ENCODE measurements around the gene CDK9.
"Not testable (repeated sequence)": the region's sequence is repeated elsewhere in the genome, so short reads cannot be mapped to it uniquely, and the experiment has no call there.

CDK9 gene

GRCh38 chr9:127826253-127826913 is 40.5 kb downstream of the CDK9 start:
- Histone ChIP-seq H3K4me1 (ENCODE audit: control insufficient read depth, insufficient read depth, low read length) (peaks cover 6% of the 10 kb centered on the region), H3K27me3 (ENCODE audit: control insufficient read depth, insufficient read depth, low read length, poor library complexity, severe bottlenecking) (peaks cover 16% of the 10 kb centered on the region), H3K36me3 (ENCODE audit: control insufficient read depth, insufficient read depth, low read length) (no peaks in the 10 kb centered on the region), H3K4me3 (ENCODE audit: insufficient read depth, low read depth, low read length) (no peak overlapping the region), H3K27ac (ENCODE audit: insufficient read depth, low read depth, low read length, poor library complexity, severe bottlenecking) (no peak overlapping the region), H3K9me3 (ENCODE audit: control insufficient read depth, low read length) (no peaks in the 10 kb centered on the region)
- 88 to 91% methylated on average over 7 of the region's 7 CpGs for WGBS, 2 experiments

GRCh38 chr9:127828262-127829031 is 42.6 kb downstream of the CDK9 start:
- Histone ChIP-seq H3K4me1 (ENCODE audit: control insufficient read depth, insufficient read depth, low read length) (peaks cover 6% of the 10 kb centered on the region), H3K4me3 (ENCODE audit: insufficient read depth, low read depth, low read length) (peak overlapping the region; percentile 11), H3K36me3 (ENCODE audit: control insufficient read depth, insufficient read depth, low read length) (no peaks in the 10 kb centered on the region), H3K27ac (ENCODE audit: insufficient read depth, low read depth, low read length, poor library complexity, severe bottlenecking) (no peak overlapping the region), H3K27me3 (ENCODE audit: control insufficient read depth, insufficient read depth, low read length, poor library complexity, severe bottlenecking) (peaks cover 16% of the 10 kb centered on the region), H3K9me3 (ENCODE audit: control insufficient read depth, low read length) (no peaks in the 10 kb centered on the region)
- WGBS, 2 experiments: 3 to 4% methylated on average over 34 of the region's 34 CpGs

- 89 to 93% methylated on average over 5 of the region's 6 CpGs for WGBS, 2 experiments
- Histone ChIP-seq H3K27ac (ENCODE audit: insufficient read depth, low read depth, low read length, poor library complexity, severe bottlenecking) (no peak overlapping the region), H3K9me3 (ENCODE audit: control insufficient read depth, low read length) (no peaks in the 10 kb centered on the region), H3K4me3 (ENCODE audit: insufficient read depth, low read depth, low read length) (no peak overlapping the region), H3K27me3 (ENCODE audit: control insufficient read depth, insufficient read depth, low read length, poor library complexity, severe bottlenecking) (peaks cover 16% of the 10 kb centered on the region), H3K36me3 (ENCODE audit: control insufficient read depth, insufficient read depth, low read length) (no peaks in the 10 kb centered on the region), H3K4me1 (ENCODE audit: control insufficient read depth, insufficient read depth, low read length) (peaks cover 6% of the 10 kb centered on the region)
These were observed 43.5 kb downstream of the CDK9 start for GRCh38 chr9:127829205-127829906.

- no peaks in the 10 kb centered on the region for H3K9me3 ChIP-seq (ENCODE audit: control insufficient read depth, low read length)
- peaks cover 2% of the 10 kb centered on the region for H3K27me3 ChIP-seq (ENCODE audit: control insufficient read depth, insufficient read depth, low read length, poor library complexity, severe bottlenecking)
- no peak overlapping the region for H3K4me3 ChIP-seq (ENCODE audit: insufficient read depth, low read depth, low read length)
- H3K36me3 ChIP-seq (ENCODE audit: control insufficient read depth, insufficient read depth, low read length): no peaks in the 10 kb centered on the region
- H3K27ac ChIP-seq (ENCODE audit: insufficient read depth, low read depth, low read length, poor library complexity, severe bottlenecking): no peak overlapping the region
- 87 to 90% methylated on average over 7 of the region's 7 CpGs for WGBS, 2 experiments
- H3K4me1 ChIP-seq (ENCODE audit: control insufficient read depth, insufficient read depth, low read length): peaks cover 17% of the 10 kb centered on the region
These were observed 46.4 kb downstream of the CDK9 start for GRCh38 chr9:127832248-127832647.

- WGBS, 2 experiments: 86 to 91% methylated on average over 1 of the region's 1 CpG
These were observed 47.7 kb downstream of the CDK9 start for GRCh38 chr9:127833555-127833954.

GRCh38 chr9:127835991-127836516 is 50.2 kb downstream of the CDK9 start:
- Histone ChIP-seq H3K27ac (ENCODE audit: insufficient read depth, low read depth, low read length, poor library complexity, severe bottlenecking) (no peak overlapping the region), H3K4me3 (ENCODE audit: insufficient read depth, low read depth, low read length) (no peak overlapping the region), H3K9me3 (ENCODE audit: control insufficient read depth, low read length) (no peaks in the 10 kb centered on the region), H3K27me3 (ENCODE audit: control insufficient read depth, insufficient read depth, low read length, poor library complexity, severe bottlenecking) (no peaks in the 10 kb centered on the region), H3K36me3 (ENCODE audit: control insufficient read depth, insufficient read depth, low read length) (no peaks in the 10 kb centered on the region), H3K4me1 (ENCODE audit: control insufficient read depth, insufficient read depth, low read length) (peaks cover 19% of the 10 kb centered on the region)
- WGBS, 2 experiments: 69 to 70% methylated on average over 17 of the region's 17 CpGs

More at GRCh38 chr9:127833555-127833954, 47.7 kb downstream of the CDK9 start:
- no peak overlapping the region for H3K4me3 ChIP-seq (ENCODE audit: insufficient read depth, low read depth, low read length)
- H3K27me3 ChIP-seq (ENCODE audit: control insufficient read depth, insufficient read depth, low read length, poor library complexity, severe bottlenecking): no peaks in the 10 kb centered on the region
- H3K9me3 ChIP-seq (ENCODE audit: control insufficient read depth, low read length): no peaks in the 10 kb centered on the region
- no peaks in the 10 kb centered on the region for H3K36me3 ChIP-seq (ENCODE audit: control insufficient read depth, insufficient read depth, low read length)
- H3K4me1 ChIP-seq (ENCODE audit: control insufficient read depth, insufficient read depth, low read length): peaks cover 20% of the 10 kb centered on the region
- H3K27ac ChIP-seq (ENCODE audit: insufficient read depth, low read depth, low read length, poor library complexity, severe bottlenecking): no peak overlapping the region

- 90 to 94% methylated on average over 3 of the region's 3 CpGs for WGBS, 2 experiments
- H3K36me3 ChIP-seq (ENCODE audit: control insufficient read depth, insufficient read depth, low read length); H3K9me3 ChIP-seq (ENCODE audit: control insufficient read depth, low read length); H3K27ac ChIP-seq (ENCODE audit: insufficient read depth, low read depth, low read length, poor library complexity, severe bottlenecking); H3K4me3 ChIP-seq (ENCODE audit: insufficient read depth, low read depth, low read length); H3K27me3 ChIP-seq (ENCODE audit: control insufficient read depth, insufficient read depth, low read length, poor library complexity, severe bottlenecking): not testable (repeated sequence)
- peaks cover 19% of the 10 kb centered on the region for H3K4me1 ChIP-seq (ENCODE audit: control insufficient read depth, insufficient read depth, low read length)
These were observed 50.7 kb downstream of the CDK9 start for GRCh38 chr9:127836561-127836960.

- H3K27ac ChIP-seq (ENCODE audit: insufficient read depth, low read depth, low read length, poor library complexity, severe bottlenecking): no peak overlapping the region
- no peaks in the 10 kb centered on the region for H3K27me3 ChIP-seq (ENCODE audit: control insufficient read depth, insufficient read depth, low read length, poor library complexity, severe bottlenecking)
- H3K36me3 ChIP-seq (ENCODE audit: control insufficient read depth, insufficient read depth, low read length): no peaks in the 10 kb centered on the region
- 90 to 91% methylated on average over 4 of the region's 4 CpGs for WGBS, 2 experiments
- H3K9me3 ChIP-seq (ENCODE audit: control insufficient read depth, low read length): no peaks in the 10 kb centered on the region
- H3K4me1 ChIP-seq (ENCODE audit: control insufficient read depth, insufficient read depth, low read length): peaks cover 19% of the 10 kb centered on the region
- H3K4me3 ChIP-seq (ENCODE audit: insufficient read depth, low read depth, low read length): no peak overlapping the region
These were observed 51.5 kb downstream of the CDK9 start for GRCh38 chr9:127837346-127837745.

- peaks cover 19% of the 10 kb centered on the region for H3K4me1 ChIP-seq (ENCODE audit: control insufficient read depth, insufficient read depth, low read length)
- 80 to 82% methylated on average over 18 of the region's 18 CpGs for WGBS, 2 experiments
- H3K36me3 ChIP-seq (ENCODE audit: control insufficient read depth, insufficient read depth, low read length): no peaks in the 10 kb centered on the region
- no peak overlapping the region for H3K27ac ChIP-seq (ENCODE audit: insufficient read depth, low read depth, low read length, poor library complexity, severe bottlenecking)
- no peaks in the 10 kb centered on the region for H3K9me3 ChIP-seq (ENCODE audit: control insufficient read depth, low read length)
- no peaks in the 10 kb centered on the region for H3K27me3 ChIP-seq (ENCODE audit: control insufficient read depth, insufficient read depth, low read length, poor library complexity, severe bottlenecking)
- H3K4me3 ChIP-seq (ENCODE audit: insufficient read depth, low read depth, low read length): no peak overlapping the region
These were observed 52.7 kb downstream of the CDK9 start for GRCh38 chr9:127838375-127839078.
